ENCODE data around the gene RASGRP2. TPM values are rescaled to one million over a fixed set of nuclear protein-coding genes. Genes with fewer than 3 reads are reported as not detected.
A peak's percentile ranks its signal among the peaks of the same experiment; 100 is the strongest.

RASGRP2 gene
- total RNA-seq, 1 experiment from 2014 or later: 26.9 TPM

DNA sequence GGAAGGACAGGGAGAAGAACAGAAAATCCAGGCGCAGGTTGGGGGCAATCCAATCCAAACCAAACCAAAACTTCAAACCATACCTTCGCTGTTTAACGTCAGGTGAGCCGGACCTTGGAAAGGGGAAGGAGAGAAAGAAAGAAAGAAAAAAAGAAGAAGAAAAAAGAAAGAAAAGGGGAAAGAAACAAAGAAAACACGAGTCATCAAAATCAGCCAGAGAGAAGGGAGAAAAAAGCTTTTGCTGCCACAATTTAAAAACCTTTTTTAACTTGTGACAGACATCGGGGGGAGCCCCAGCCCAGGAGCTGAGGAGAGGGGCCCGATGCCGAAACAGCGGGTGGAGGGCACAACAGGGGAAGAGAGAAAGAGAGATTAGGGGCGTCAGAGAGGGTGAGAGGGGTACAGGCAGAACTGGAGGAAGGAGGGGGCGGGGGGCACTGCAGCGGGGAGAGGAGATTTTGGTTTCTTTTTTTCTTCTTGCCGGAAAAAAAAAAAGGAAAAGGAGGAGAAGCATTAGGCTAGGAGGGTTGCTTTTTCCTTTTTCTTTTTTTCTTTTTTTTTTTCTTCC is 51.1 kb downstream of the RASGRP2 start:
- no peaks in the 10 kb centered on the region for H3K79me2 ChIP-seq (ENCODE audit: insufficient read depth, low read length)
- H2AK5ac ChIP-seq (ENCODE audit: insufficient read length, low read length): no peak overlapping the region
- Mint-ChIP-seq H3K4me3 (peak overlapping the region in 1 of 2 experiments; percentile 63; a peak in 2 of 5 replicates), H3K4me1 (peaks cover 19 to 35% of the 10 kb centered on the region in 2 experiments), H3K27ac (peak overlapping the region in 1 of 3 experiments; percentile 77; a peak in 2 of 7 replicates), H3K27me3 (ENCODE audit: low read depth) (peaks cover 66% of the 10 kb centered on the region), H3K36me3 (ENCODE audit: insufficient read depth in 1 of 3, low read depth in 3 of 3) (no peaks in the 10 kb centered on the region), H3K9me3 (no peaks in the 10 kb centered on the region)
- TF ChIP-seq, protein P1, sequence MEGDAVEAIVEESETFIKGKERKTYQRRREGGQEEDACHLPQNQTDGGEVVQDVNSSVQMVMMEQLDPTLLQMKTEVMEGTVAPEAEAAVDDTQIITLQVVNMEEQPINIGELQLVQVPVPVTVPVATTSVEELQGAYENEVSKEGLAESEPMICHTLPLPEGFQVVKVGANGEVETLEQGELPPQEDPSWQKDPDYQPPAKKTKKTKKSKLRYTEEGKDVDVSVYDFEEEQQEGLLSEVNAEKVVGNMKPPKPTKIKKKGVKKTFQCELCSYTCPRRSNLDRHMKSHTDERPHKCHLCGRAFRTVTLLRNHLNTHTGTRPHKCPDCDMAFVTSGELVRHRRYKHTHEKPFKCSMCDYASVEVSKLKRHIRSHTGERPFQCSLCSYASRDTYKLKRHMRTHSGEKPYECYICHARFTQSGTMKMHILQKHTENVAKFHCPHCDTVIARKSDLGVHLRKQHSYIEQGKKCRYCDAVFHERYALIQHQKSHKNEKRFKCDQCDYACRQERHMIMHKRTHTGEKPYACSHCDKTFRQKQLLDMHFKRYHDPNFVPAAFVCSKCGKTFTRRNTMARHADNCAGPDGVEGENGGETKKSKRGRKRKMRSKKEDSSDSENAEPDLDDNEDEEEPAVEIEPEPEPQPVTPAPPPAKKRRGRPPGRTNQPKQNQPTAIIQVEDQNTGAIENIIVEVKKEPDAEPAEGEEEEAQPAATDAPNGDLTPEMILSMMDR (conservative IDR thresholded peaks at IDR 0.05): 0 out of 3 replicates have a peak, but pooled peaks have one; percentile 11
- no peak overlapping the region for H3K27ac ChIP-seq (ENCODE audit: insufficient read length, low read depth, low read length)
- H2BK20ac ChIP-seq (ENCODE audit: low read depth, low read length, poor library complexity, severe bottlenecking): no peak overlapping the region
- H3K23ac ChIP-seq (ENCODE audit: insufficient read length, low read depth, low read length): no peak overlapping the region
- no peak overlapping the region for H2BK15ac ChIP-seq (ENCODE audit: low read depth, low read length)
- H4K20me1 ChIP-seq (ENCODE audit: control insufficient read depth, insufficient read depth, insufficient read length): no peaks in the 10 kb centered on the region
- H4K8ac ChIP-seq (replicated peaks; ENCODE audit: insufficient read length, low read depth, low read length): no peak overlapping the region
- no peak overlapping the region for H3K14ac ChIP-seq (ENCODE audit: insufficient read depth, low read length)
- no peak overlapping the region for H2BK12ac ChIP-seq (ENCODE audit: insufficient read length, low read depth, low read length)
- no peaks in the 10 kb centered on the region for H3K4me1 ChIP-seq (ENCODE audit: insufficient read depth, low read length)
- no peak overlapping the region for H3K18ac ChIP-seq (ENCODE audit: insufficient read length, low read depth, low read length)
- H3K56ac ChIP-seq (ENCODE audit: insufficient read length, low read depth, low read length): no peak overlapping the region
- no CpG with 5 or more reads among the region's 13 CpGs for WGBS (ENCODE audit: extremely low coverage, insufficient read length, low lambda C conversion rate)
- no peak overlapping the region for H2BK5ac ChIP-seq (ENCODE audit: insufficient read length, low read length)
- no peak overlapping the region for H2AFZ ChIP-seq (ENCODE audit: low read length)
- no peak overlapping the region for H2BK120ac ChIP-seq (ENCODE audit: low read depth, low read length, poor library complexity, severe bottlenecking)
- H3K23me2 ChIP-seq (ENCODE audit: insufficient read length, low read depth, low read length, poor library complexity, severe bottlenecking): peaks cover 2% of the 10 kb centered on the region
- no peak overlapping the region for H4K5ac ChIP-seq (ENCODE audit: insufficient read length, low read depth, low read length)
- no peaks in the 10 kb centered on the region for H3K9me3 ChIP-seq (ENCODE audit: control insufficient read depth, low read depth, low read length)
- no peak overlapping the region for H3K4me2 ChIP-seq (ENCODE audit: insufficient read depth, insufficient read length, low read length)
- H3K27me3 ChIP-seq (ENCODE audit: insufficient read depth, low read length): no peaks in the 10 kb centered on the region
- DNase-seq: no peak
- no peak overlapping the region for H3K4ac ChIP-seq (ENCODE audit: low read depth, low read length)
- H3T11ph ChIP-seq (ENCODE audit: low read length): no peak overlapping the region
- H4K91ac ChIP-seq (ENCODE audit: insufficient read length, low read depth, low read length): no peak overlapping the region
- H3K9ac ChIP-seq (ENCODE audit: extremely low read depth, insufficient read length, low read length): no peak overlapping the region
- H3K79me1 ChIP-seq (ENCODE audit: insufficient read depth, low read depth, low read length, poor library complexity, severe bottlenecking): no peaks in the 10 kb centered on the region
